ENCODE results near the gene PDE8A. TPM values are rescaled to one million over a fixed set of nuclear protein-coding genes. Genes with fewer than 3 reads are reported as not detected.
"Not testable (repeated sequence)": the region's sequence is repeated elsewhere in the genome, so short reads cannot be mapped to it uniquely, and the experiment has no call there.

PDE8A gene
- total RNA-seq, 1 experiment from 2014 or later: 2.3 TPM

- no peak for DNase-seq
- no peaks in the 10 kb centered on the region for H3K27me3 ChIP-seq (ENCODE audit: control insufficient read depth, insufficient read depth, low read length)
- H3K4me3 ChIP-seq (ENCODE audit: insufficient read depth, low read depth, low read length): no peak overlapping the region
- H3K36me3 ChIP-seq (replicated peaks; ENCODE audit: control insufficient read depth, insufficient read depth, low read length): no peaks in the 10 kb centered on the region
Measured at GRCh38 chr15:85162237-85162636, 180.6 kb downstream of the PDE8A start.

GRCh38 chr15:85164841-85165466 is 183.3 kb downstream of the PDE8A start:
- DNase-seq: no peak
- H3K27me3 ChIP-seq (ENCODE audit: control insufficient read depth, insufficient read depth, low read length): no peaks in the 10 kb centered on the region
- H3K4me3 ChIP-seq (ENCODE audit: insufficient read depth, low read depth, low read length): no peak overlapping the region
- H3K36me3 ChIP-seq (replicated peaks; ENCODE audit: control insufficient read depth, insufficient read depth, low read length): no peaks in the 10 kb centered on the region

- H3K4me3 ChIP-seq (ENCODE audit: insufficient read depth, low read depth, low read length): no peak overlapping the region
- DNase-seq: no peak
- no peaks in the 10 kb centered on the region for H3K27me3 ChIP-seq (ENCODE audit: control insufficient read depth, insufficient read depth, low read length)
- no peaks in the 10 kb centered on the region for H3K36me3 ChIP-seq (replicated peaks; ENCODE audit: control insufficient read depth, insufficient read depth, low read length)
Measured at GRCh38 chr15:85167568-85167967, 185.9 kb downstream of the PDE8A start.

GRCh38 chr15:85168642-85169173 is 187.1 kb downstream of the PDE8A start:
- H3K4me3 ChIP-seq (ENCODE audit: insufficient read depth, low read depth, low read length): peak overlapping the region; percentile 35; the same call in 1 of the 2 replicates
- peak; percentile 89 for DNase-seq
- H3K27me3 ChIP-seq (ENCODE audit: control insufficient read depth, insufficient read depth, low read length): no peaks in the 10 kb centered on the region

DNA sequence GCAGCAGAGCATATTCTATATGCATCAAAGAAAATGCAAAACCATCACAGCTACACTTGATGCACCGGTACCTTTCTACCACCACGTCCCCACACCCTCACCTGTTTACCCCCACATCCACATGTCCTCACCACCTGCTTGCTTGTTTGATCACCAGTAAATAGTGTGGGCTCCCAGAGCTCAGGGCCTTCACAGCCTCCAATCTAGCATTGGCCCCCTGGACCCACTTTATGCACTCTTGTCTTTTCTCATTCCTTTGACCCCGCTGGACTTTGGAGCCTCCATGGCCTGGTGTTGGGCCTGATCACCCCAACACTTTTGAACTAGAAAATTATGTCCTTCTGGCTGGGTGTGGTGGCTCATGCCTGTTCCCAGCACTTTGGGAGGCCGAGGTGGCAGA is 190.1 kb downstream of the PDE8A start:
- no peak overlapping the region for H3K4me3 ChIP-seq (ENCODE audit: insufficient read depth, low read depth, low read length)
- H3K27me3 ChIP-seq (ENCODE audit: control insufficient read depth, insufficient read depth, low read length): no peaks in the 10 kb centered on the region
- DNase-seq: no peak
- no peaks in the 10 kb centered on the region for H3K36me3 ChIP-seq (replicated peaks; ENCODE audit: control insufficient read depth, insufficient read depth, low read length)

More at GRCh38 chr15:85168642-85169173, 187.1 kb downstream of the PDE8A start:
- H3K36me3 ChIP-seq (replicated peaks; ENCODE audit: control insufficient read depth, insufficient read depth, low read length): no peaks in the 10 kb centered on the region

GRCh38 chr15:85172846-85173490 is 191.3 kb downstream of the PDE8A start:
- Histone ChIP-seq H3K27me3 (ENCODE audit: control insufficient read depth, insufficient read depth, low read length) (no peaks in the 10 kb centered on the region), H3K36me3 (replicated peaks; ENCODE audit: control insufficient read depth, insufficient read depth, low read length) (no peaks in the 10 kb centered on the region), H3K4me3 (ENCODE audit: insufficient read depth, low read depth, low read length) (no peak overlapping the region)
- no peak for DNase-seq

- H3K36me3 ChIP-seq (replicated peaks; ENCODE audit: control insufficient read depth, insufficient read depth, low read length); DNase-seq; H3K27me3 ChIP-seq (ENCODE audit: control insufficient read depth, insufficient read depth, low read length); H3K4me3 ChIP-seq (ENCODE audit: insufficient read depth, low read depth, low read length): not testable (repeated sequence)
Measured at GRCh38 chr15:85173630-85174029, 192.0 kb downstream of the PDE8A start.

- no peak for DNase-seq
- Histone ChIP-seq H3K27me3 (ENCODE audit: control insufficient read depth, insufficient read depth, low read length) (no peaks in the 10 kb centered on the region), H3K4me3 (ENCODE audit: insufficient read depth, low read depth, low read length) (no peak overlapping the region), H3K36me3 (replicated peaks; ENCODE audit: control insufficient read depth, insufficient read depth, low read length) (no peaks in the 10 kb centered on the region)
Measured at GRCh38 chr15:85174521-85174920, 192.9 kb downstream of the PDE8A start.

- not testable (repeated sequence) for H3K27me3 ChIP-seq (ENCODE audit: control insufficient read depth, insufficient read depth, low read length); H3K36me3 ChIP-seq (replicated peaks; ENCODE audit: control insufficient read depth, insufficient read depth, low read length); DNase-seq; H3K4me3 ChIP-seq (ENCODE audit: insufficient read depth, low read depth, low read length)
Measured at GRCh38 chr15:85177042-85177515, 195.4 kb downstream of the PDE8A start.

DNA sequence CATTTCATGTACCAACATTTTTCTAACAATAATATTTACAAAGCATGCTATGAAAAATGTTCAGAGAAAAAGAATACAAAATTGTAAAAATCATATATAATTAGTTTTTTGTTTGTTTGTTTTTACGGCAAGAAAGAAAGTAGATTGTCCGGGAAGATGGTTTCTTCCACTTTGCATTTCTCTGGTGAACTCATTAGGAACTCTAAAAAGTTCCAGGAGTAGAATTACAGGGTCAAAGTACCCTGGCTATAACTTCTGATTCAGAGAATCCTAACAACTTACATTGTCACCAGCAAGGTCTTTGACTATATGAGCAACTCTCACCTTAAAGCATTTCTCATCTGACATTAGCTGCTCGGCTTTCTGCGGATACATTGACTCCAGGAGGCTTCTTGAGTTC is 196.7 kb downstream of the PDE8A start:
- H3K4me3 ChIP-seq (ENCODE audit: insufficient read depth, low read depth, low read length): no peak overlapping the region
- no peaks in the 10 kb centered on the region for H3K36me3 ChIP-seq (replicated peaks; ENCODE audit: control insufficient read depth, insufficient read depth, low read length)
- DNase-seq: no peak
- no peaks in the 10 kb centered on the region for H3K27me3 ChIP-seq (ENCODE audit: control insufficient read depth, insufficient read depth, low read length)

DNA sequence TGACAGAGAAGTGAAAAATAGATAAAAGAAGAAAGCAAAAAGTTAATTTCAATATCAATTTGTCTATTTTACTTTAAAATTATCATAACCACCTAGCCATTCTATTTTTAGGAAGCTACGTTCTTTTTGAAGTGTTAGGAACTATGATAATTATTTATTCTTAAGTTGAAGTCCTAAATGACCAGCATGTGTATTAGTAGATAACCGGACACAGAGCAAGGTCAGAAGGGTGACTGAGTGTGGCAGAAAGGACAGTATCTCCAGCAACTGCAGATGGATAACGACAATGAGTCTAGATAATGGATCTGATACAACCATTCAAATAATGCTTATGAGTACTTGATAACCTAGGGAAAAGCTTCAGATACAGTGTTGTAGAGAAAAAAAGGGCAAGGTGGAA is 198.0 kb downstream of the PDE8A start:
- no peak for DNase-seq
- Histone ChIP-seq H3K27me3 (ENCODE audit: control insufficient read depth, insufficient read depth, low read length) (no peaks in the 10 kb centered on the region), H3K36me3 (replicated peaks; ENCODE audit: control insufficient read depth, insufficient read depth, low read length) (no peaks in the 10 kb centered on the region), H3K4me3 (ENCODE audit: insufficient read depth, low read depth, low read length) (no peak overlapping the region)

- not testable (repeated sequence) for DNase-seq; H3K36me3 ChIP-seq (replicated peaks; ENCODE audit: control insufficient read depth, insufficient read depth, low read length); H3K4me3 ChIP-seq (ENCODE audit: insufficient read depth, low read depth, low read length); H3K27me3 ChIP-seq (ENCODE audit: control insufficient read depth, insufficient read depth, low read length)
Measured at GRCh38 chr15:85185350-85185749, 203.7 kb downstream of the PDE8A start.

DNA sequence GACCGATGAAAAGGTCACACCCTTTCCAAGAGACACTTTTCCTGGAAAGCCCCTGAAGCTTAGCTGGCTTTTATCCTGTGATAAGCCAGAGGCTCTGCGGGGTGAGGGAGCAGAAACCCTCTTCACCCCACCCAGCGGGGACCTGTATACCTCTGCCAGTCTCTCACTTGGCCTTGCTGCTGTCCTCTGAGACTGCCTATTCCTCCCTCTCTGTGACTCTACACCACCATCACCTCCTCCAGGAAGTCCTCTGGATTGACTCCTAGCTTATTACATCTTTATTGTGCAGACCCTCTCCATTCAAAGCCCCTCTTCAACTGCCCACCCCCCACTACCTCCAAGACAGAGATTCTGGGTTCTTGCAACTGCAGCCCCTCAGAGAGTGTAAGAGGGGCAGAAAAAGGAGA is 206.5 kb downstream of the PDE8A start:
- H3K4me3 ChIP-seq (ENCODE audit: insufficient read depth, low read depth, low read length); H3K27me3 ChIP-seq (ENCODE audit: control insufficient read depth, insufficient read depth, low read length); H3K36me3 ChIP-seq (replicated peaks; ENCODE audit: control insufficient read depth, insufficient read depth, low read length); DNase-seq: not testable (repeated sequence)
